ENCODE measurements around the gene LTA. TPM values are rescaled to one million over a fixed set of nuclear protein-coding genes. Genes with fewer than 3 reads are reported as not detected.
A peak's percentile ranks its signal among the peaks of the same experiment; 100 is the strongest.

LTA gene
- total RNA-seq, 1 experiment from 2014 or later = not detected

GRCh38 chr6:31544676-31545075, 27.4 kb upstream of the LTA start:
- H2AFZ ChIP-seq (ENCODE audit: low read length) = no peak overlapping the region
- TF ChIP-seq CTCF (conservative IDR thresholded peaks at IDR 0.05) = no peak
- H4K91ac ChIP-seq (ENCODE audit: insufficient read length, low read depth, low read length) = no peak overlapping the region
- H3K23me2 ChIP-seq (ENCODE audit: insufficient read length, low read depth, low read length, poor library complexity, severe bottlenecking) = peaks cover 5% of the 10 kb centered on the region
- H3K4me2 ChIP-seq (ENCODE audit: insufficient read depth, insufficient read length, low read length) = no peak overlapping the region
- H3K18ac ChIP-seq (ENCODE audit: insufficient read length, low read depth, low read length) = no peak overlapping the region
- Mint-ChIP-seq H3K36me3 (ENCODE audit: insufficient read depth in 1 of 3, low read depth in 3 of 3) (peaks cover 23 to 35% (median 34%) of the 10 kb centered on the region in 3 experiments), H3K4me1 (peaks cover 29 to 39% of the 10 kb centered on the region in 2 experiments), H3K9me3 (no peaks in the 10 kb centered on the region; a peak in 1 of 5 replicates), H3K27me3 (ENCODE audit: low read depth) (no peaks in the 10 kb centered on the region), H3K27ac (peak overlapping the region in 1 of 3 experiments; percentile 1; a peak in 1 of 7 replicates), H3K4me3 (no peak overlapping the region)
- DNase-seq = no peak
- H3K4me1 ChIP-seq (ENCODE audit: insufficient read depth, low read length) = peaks cover 2% of the 10 kb centered on the region; the same call in 1 of the 2 replicates
- no peak overlapping the region for H3K27ac ChIP-seq (ENCODE audit: insufficient read length, low read depth, low read length)
- H2BK12ac ChIP-seq (ENCODE audit: insufficient read length, low read depth, low read length) = no peak overlapping the region
- H3K4ac ChIP-seq (ENCODE audit: low read depth, low read length) = no peak overlapping the region
- H2BK5ac ChIP-seq (ENCODE audit: insufficient read length, low read length) = no peak overlapping the region
- WGBS (ENCODE audit: extremely low coverage, insufficient read length, low lambda C conversion rate) = no CpG with 5 or more reads among the region's 2 CpGs
- H2BK15ac ChIP-seq (ENCODE audit: low read depth, low read length) = no peak overlapping the region
- H3K9ac ChIP-seq (ENCODE audit: extremely low read depth, insufficient read length, low read length) = no peak overlapping the region
- H4K5ac ChIP-seq (ENCODE audit: insufficient read length, low read depth, low read length) = no peak overlapping the region
- H4K20me1 ChIP-seq (ENCODE audit: control insufficient read depth, insufficient read depth, insufficient read length) = no peaks in the 10 kb centered on the region
- H3K9me3 ChIP-seq (ENCODE audit: control insufficient read depth, low read depth, low read length) = no peaks in the 10 kb centered on the region
- H2BK120ac ChIP-seq (ENCODE audit: low read depth, low read length, poor library complexity, severe bottlenecking) = no peak overlapping the region
- H2BK20ac ChIP-seq (ENCODE audit: low read depth, low read length, poor library complexity, severe bottlenecking) = no peak overlapping the region
- no peak overlapping the region for H3K14ac ChIP-seq (ENCODE audit: insufficient read depth, low read length)
- H3K79me2 ChIP-seq (ENCODE audit: insufficient read depth, low read length) = peaks cover 17% of the 10 kb centered on the region
- H3K79me1 ChIP-seq (ENCODE audit: insufficient read depth, low read depth, low read length, poor library complexity, severe bottlenecking) = peaks cover 3% of the 10 kb centered on the region
- no peak overlapping the region for H3T11ph ChIP-seq (ENCODE audit: low read length)
- no peak overlapping the region for H3K56ac ChIP-seq (ENCODE audit: insufficient read length, low read depth, low read length)
- no peak overlapping the region for H4K8ac ChIP-seq (replicated peaks; ENCODE audit: insufficient read length, low read depth, low read length)
- no peaks in the 10 kb centered on the region for H3K27me3 ChIP-seq (ENCODE audit: insufficient read depth, low read length)
- H3K23ac ChIP-seq (ENCODE audit: insufficient read length, low read depth, low read length) = no peak overlapping the region
- H2AK5ac ChIP-seq (ENCODE audit: insufficient read length, low read length) = no peak overlapping the region

Measured in H9 (cell line).